MM.1S (cell line): ENCODE measurements around the gene NDUFB2.

ENCODE experiments used
- CTCF ChIP-seq: fragments of 300-600 bp; sonication (generic); IDR thresholded peaks from 2 replicates; pipeline ENCODE4 v1.5.1; 2016; ENCODE audit warnings: antibody characterized with exemption, low read length, mixed read lengths
- EZH2 ChIP-seq: fragments of 300-600 bp; sonication (generic); optimal IDR thresholded peaks from 2 replicates; pipeline ENCODE3; 2017; ENCODE audit warnings: low read depth, mild to moderate bottlenecking, antibody characterized with exemption, low read length, mixed read lengths
- EZH2phosphoT487 ChIP-seq: fragments of 300-600 bp; sonication (generic); IDR thresholded peaks from 2 replicates; pipeline ENCODE4 v1.6.1; 2018; ENCODE audit warnings: antibody characterized with exemption, low read length

- TF ChIP-seq EZH2phosphoT487 (no peak), CTCF (no peak), EZH2 (no peak)
These were observed 26.1 kb upstream of the NDUFB2 start for GRCh38 chr7:140670343-140670935.
